MCF 10A (cell line): ENCODE measurements around the gene REX1BD. TPM values are rescaled to one million over a fixed set of nuclear protein-coding genes. Genes with fewer than 3 reads are reported as not detected.
A peak's percentile ranks its signal among the peaks of the same experiment; 100 is the strongest.

Experiments used
- BruUV-seq: library from RNA; stranded (reverse); fragments of 400-500 nt; replicated peaks from 2 replicates; lab custom pipeline; 2021; lab: Mats Ljungman, UMichigan
- CTCF ChIA-PET: fragments of 300-600 bp; sonication (Branson Sonifier 250); formaldehyde crosslinking; extraction: SDS; loops from one replicate; lab custom pipeline; 2021; ENCODE audit warnings: antibody characterized with exemption, inconsistent platforms; lab: Yijun Ruan, JAX
- POLR2A ChIA-PET: fragments of 300-600, 350-650 bp; sonication (Branson Sonifier 250); formaldehyde crosslinking; extraction: SDS; loops from one replicate; lab custom pipeline; 2020; ENCODE audit warnings: antibody characterized with exemption, inconsistent platforms; lab: Yijun Ruan, JAX
- DNase-seq: peaks from one replicate; pipeline ENCODE4 v3.0.0-alpha.2; 2018; ENCODE audit not compliant: unreplicated experiment
- H3K27ac Mint-ChIP-seq: one replicate; pipeline ENCODE4 v1.8.0; 2022; ENCODE audit warnings: mild to moderate bottlenecking, low read depth, mixed read lengths; ENCODE audit not compliant: unreplicated experiment
- H3K27me3 Mint-ChIP-seq: one replicate; pipeline ENCODE4 v1.8.0; 2022; ENCODE audit warnings: mixed read lengths; ENCODE audit not compliant: insufficient read depth, unreplicated experiment
- H3K36me3 Mint-ChIP-seq: one replicate; pipeline ENCODE4 v1.8.0; 2022; ENCODE audit warnings: mild to moderate bottlenecking, moderate library complexity, mixed read lengths; ENCODE audit not compliant: insufficient read depth, unreplicated experiment
- H3K4me1 Mint-ChIP-seq: one replicate; pipeline ENCODE4 v1.8.0; 2022; ENCODE audit warnings: mixed read lengths; ENCODE audit not compliant: insufficient read depth, unreplicated experiment
- H3K4me3 Mint-ChIP-seq: one replicate; pipeline ENCODE4 v1.8.0; 2022; ENCODE audit warnings: mild to moderate bottlenecking, moderate library complexity, mixed read lengths; ENCODE audit not compliant: unreplicated experiment
- H3K9me3 Mint-ChIP-seq: one replicate; pipeline ENCODE4 v1.8.0; 2022; ENCODE audit warnings: mixed read lengths; ENCODE audit not compliant: unreplicated experiment
- intact Hi-C: fragments of 100-400 bp; cut with micrococcal nuclease; formaldehyde crosslinking; loops from 2 replicates; pipeline ENCODE4 v1.14.1; 2022
- total RNA-seq: library from RNA; stranded (reverse); gene quantifications from 2 replicates; pipeline ENCODE4 v1.2.3, GENCODE V29; 2022
- TF ChIP-seq, protein P1 (sequence below): fragments of 200-600 bp; IDR thresholded peaks from one replicate; pipeline ENCODE4 v1.8.0; 2022; ENCODE audit warnings: antibody characterized with exemption, mild to moderate bottlenecking; ENCODE audit not compliant: unreplicated experiment

Gene REX1BD
- total RNA-seq, 1 experiment from 2014 or later = 49.3 TPM

DNA sequence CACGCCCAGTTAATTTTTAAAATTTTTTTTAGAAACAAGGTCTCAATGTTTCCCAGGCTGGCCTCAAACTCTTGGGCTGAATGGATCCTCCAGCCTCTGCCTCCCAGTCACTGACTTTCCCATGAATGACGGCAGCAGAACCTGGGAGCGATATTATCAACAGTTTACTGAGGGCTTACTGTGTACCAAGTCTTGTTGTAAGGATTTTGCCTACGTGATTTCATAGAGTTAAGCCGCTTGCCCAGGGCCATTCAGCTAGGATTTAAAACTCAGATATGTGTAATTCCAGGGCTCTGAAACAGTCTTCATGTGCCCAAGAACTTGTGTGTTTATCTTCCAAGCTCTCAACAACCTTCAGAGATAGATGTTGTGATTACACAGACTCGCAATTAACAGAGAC is 37.0 kb upstream of the REX1BD start:
- H3K27ac Mint-ChIP-seq = no peak overlapping the region
- H3K4me3 Mint-ChIP-seq = no peak overlapping the region
- ChIA-PET CTCF (interaction anchor here (0.6 to 1.0 kb wide), 3 partner anchors 31 to 141 kb away, joined by 3 to 6 read pairs (median 3); no protein-coding TSS in a partner anchor), POLR2A (interaction anchor here (1.0 kb wide), 1 partner anchor 20 kb away, joined by 3 read pairs; the partner anchor contains the start of gene UBA52)
- no peaks in the 10 kb centered on the region for H3K27me3 Mint-ChIP-seq
- TF ChIP-seq, protein P1, sequence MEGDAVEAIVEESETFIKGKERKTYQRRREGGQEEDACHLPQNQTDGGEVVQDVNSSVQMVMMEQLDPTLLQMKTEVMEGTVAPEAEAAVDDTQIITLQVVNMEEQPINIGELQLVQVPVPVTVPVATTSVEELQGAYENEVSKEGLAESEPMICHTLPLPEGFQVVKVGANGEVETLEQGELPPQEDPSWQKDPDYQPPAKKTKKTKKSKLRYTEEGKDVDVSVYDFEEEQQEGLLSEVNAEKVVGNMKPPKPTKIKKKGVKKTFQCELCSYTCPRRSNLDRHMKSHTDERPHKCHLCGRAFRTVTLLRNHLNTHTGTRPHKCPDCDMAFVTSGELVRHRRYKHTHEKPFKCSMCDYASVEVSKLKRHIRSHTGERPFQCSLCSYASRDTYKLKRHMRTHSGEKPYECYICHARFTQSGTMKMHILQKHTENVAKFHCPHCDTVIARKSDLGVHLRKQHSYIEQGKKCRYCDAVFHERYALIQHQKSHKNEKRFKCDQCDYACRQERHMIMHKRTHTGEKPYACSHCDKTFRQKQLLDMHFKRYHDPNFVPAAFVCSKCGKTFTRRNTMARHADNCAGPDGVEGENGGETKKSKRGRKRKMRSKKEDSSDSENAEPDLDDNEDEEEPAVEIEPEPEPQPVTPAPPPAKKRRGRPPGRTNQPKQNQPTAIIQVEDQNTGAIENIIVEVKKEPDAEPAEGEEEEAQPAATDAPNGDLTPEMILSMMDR = no peak
- no peaks in the 10 kb centered on the region for H3K9me3 Mint-ChIP-seq
- BruUV-seq = no TSS peak
- intact Hi-C loops = no loop called here
- no peak for DNase-seq
- no peaks in the 10 kb centered on the region for H3K36me3 Mint-ChIP-seq
- no peaks in the 10 kb centered on the region for H3K4me1 Mint-ChIP-seq

DNA sequence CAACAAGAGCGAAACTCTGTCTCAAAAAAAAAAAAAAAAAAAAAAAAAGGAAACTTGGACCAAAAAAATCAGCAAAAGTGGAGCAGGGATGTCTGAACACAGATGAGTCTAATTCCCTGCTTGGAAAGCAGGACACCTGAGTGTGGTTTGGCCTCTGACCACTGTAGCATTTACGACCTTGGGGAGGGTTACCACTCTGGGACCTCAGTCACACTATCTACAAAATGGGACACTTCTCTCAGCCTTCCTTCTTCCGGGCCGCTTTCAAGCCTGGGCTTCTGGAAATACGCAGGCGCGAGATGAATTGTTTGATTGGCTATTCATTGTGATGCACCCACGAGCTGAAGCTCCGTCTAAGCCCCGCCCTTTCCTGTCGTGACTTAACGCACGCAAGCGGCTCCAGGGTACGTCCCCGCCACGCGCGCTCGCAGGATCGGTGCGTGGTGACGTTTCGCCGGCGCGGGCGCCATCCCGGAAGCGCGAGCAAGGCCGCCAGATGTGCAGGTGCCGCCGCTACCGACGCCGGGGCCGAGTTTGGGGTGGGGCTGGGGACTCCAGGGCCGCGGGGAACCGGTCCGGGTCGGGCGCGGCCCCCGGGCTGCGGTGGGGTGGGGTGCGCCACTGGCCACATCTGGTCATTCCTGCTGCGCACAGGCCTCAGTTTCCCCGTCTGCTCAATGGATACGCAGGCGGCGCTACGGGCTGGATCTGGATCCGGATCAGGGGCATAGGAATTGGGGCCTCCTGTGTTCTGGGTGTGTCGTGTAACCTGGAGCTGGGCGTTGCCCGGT is 31.0 kb upstream of the REX1BD start, which contains the start of gene KXD1:
Gene KXD1 (plus strand): TSS at position 460 of the 791 bp plus-strand sequence. CDS start 4,187 bp downstream, outside the sequence.
- POLR2A ChIA-PET = interaction anchor here (0.6 to 6.1 kb wide), 23 partner anchors 8 to 505 kb away, joined by 3 to 106 read pairs (median 4); partner anchors contain the start of genes COPE, DDX49, ELL and FKBP8
- peak; percentile 99 for DNase-seq
- H3K27ac Mint-ChIP-seq = peak within 1 kb of the TSS; percentile 86
- H3K36me3 Mint-ChIP-seq = peaks cover 30% of the 10 kb centered on the region
- CTCF ChIA-PET = interaction anchor here (0.7 to 1.8 kb wide), 5 partner anchors 13 to 48 kb away, joined by 3 to 6 read pairs (median 4); partner anchors contain the start of gene UBA52
- no peaks in the 10 kb centered on the region for H3K27me3 Mint-ChIP-seq
- H3K4me1 Mint-ChIP-seq = peaks cover 11% of the 10 kb centered on the region
- no TSS peak for BruUV-seq
- H3K9me3 Mint-ChIP-seq = no peaks in the 10 kb centered on the region
- TF ChIP-seq, protein P1 = no peak
- intact Hi-C loops = loop anchor here (1.0 kb wide), 1 partner anchor 35 kb away; the partner anchor contains the start of gene ELL
- H3K4me3 Mint-ChIP-seq = peak within 1 kb of the TSS; percentile 74

DNA sequence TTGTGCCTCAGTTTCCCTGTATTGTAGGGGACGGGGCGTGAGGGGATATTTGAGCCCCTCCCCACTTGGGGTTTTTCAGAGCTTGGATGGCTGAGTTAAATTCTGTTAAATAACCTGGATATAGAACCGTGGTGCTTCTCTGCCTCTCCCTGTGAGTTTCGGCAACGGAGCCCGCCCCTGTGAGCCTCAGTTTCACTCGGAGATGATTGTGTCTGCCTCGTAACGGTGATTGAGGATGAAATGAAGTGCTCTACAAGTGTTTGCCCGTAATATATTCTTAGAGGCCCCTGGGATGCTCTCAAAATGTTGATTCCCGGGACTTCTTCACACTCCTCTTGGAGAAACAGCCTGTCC is 30.4 kb upstream of the REX1BD start:
- peaks cover 36% of the 10 kb centered on the region for H3K36me3 Mint-ChIP-seq
- no peak for DNase-seq
- CTCF ChIA-PET = interaction anchor here (0.7 to 1.8 kb wide), 7 partner anchors 13 to 107 kb away, joined by 3 to 6 read pairs (median 4); partner anchors contain the start of gene UBA52
- H3K9me3 Mint-ChIP-seq = no peaks in the 10 kb centered on the region
- peak overlapping the region; percentile 74 for H3K4me3 Mint-ChIP-seq
- intact Hi-C loops = no loop called here
- POLR2A ChIA-PET = interaction anchor here (0.6 to 6.1 kb wide), 19 partner anchors 8 to 504 kb away, joined by 3 to 106 read pairs (median 4); partner anchors contain the start of genes COPE, DDX49, ELL and FKBP8
- TF ChIP-seq, protein P1 = no peak
- no peaks in the 10 kb centered on the region for H3K27me3 Mint-ChIP-seq
- peaks cover 11% of the 10 kb centered on the region for H3K4me1 Mint-ChIP-seq
- BruUV-seq = TSS peak; percentile 55
- H3K27ac Mint-ChIP-seq = peak overlapping the region; percentile 86

DNA sequence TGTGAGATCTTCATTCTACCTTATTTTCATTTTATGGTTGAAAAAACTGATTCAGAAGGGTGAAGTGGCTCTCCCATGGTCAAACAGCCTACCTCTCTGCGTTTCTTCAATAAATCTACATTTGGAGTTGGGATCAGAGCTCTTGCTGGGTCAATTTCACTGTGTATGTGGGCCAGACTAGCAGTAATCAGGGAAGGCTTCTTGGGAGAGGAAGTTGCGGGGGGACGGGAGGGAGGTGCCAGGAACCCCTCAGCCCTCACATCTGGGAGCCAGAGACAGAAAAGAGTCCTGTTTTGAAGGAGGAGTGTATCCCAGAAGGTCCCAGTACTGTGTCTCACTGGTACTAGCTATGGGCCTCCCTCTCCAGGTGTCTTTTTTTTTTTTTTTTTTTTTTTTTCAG is 30.0 kb upstream of the REX1BD start:
- no peaks in the 10 kb centered on the region for H3K9me3 Mint-ChIP-seq
- TF ChIP-seq, protein P1 = no peak
- POLR2A ChIA-PET = interaction anchor here (0.5 to 6.1 kb wide), 19 partner anchors 7 to 361 kb away, joined by 3 to 106 read pairs (median 4); partner anchors contain the start of genes COPE, DDX49, ELL and FKBP8
- H3K27me3 Mint-ChIP-seq = no peaks in the 10 kb centered on the region
- CTCF ChIA-PET = interaction anchor here (0.6 to 1.8 kb wide), 8 partner anchors 13 to 144 kb away, joined by 3 to 6 read pairs (median 4); partner anchors contain the start of gene UBA52
- BruUV-seq = no TSS peak
- intact Hi-C loops = no loop called here
- no peak for DNase-seq
- peaks cover 11% of the 10 kb centered on the region for H3K4me1 Mint-ChIP-seq
- peaks cover 40% of the 10 kb centered on the region for H3K36me3 Mint-ChIP-seq
- peak overlapping the region; percentile 74 for H3K4me3 Mint-ChIP-seq
- peak overlapping the region; percentile 86 for H3K27ac Mint-ChIP-seq
